ENCODE data around the gene ELMO1. TPM values are rescaled to one million over a fixed set of nuclear protein-coding genes. Genes with fewer than 3 reads are reported as not detected.

ELMO1 gene
- total and polyA plus RNA-seq, 2 experiments from 2014 or later, result 6.5 to 24.9 TPM

DNA sequence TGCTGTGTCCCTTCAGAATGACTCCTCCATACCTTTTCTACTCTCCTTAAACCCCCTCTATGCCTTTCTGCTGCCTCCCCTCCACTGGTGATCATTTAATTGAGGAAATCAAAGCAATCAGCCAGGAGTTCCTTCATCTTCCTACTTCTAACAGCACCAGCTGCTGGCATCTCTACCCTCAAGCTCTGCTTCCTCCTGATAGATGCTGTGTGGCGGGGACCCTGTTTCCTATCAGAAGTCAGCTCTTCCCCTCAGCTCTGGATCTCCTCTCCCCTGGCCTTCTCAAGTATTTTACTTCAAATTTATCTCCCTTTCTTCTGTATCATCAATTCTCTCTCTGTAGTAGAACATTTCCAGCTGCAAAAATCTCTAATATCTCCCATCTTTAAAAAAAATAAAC, 183.7 kb downstream of the ELMO1 start:
- Mint-ChIP-seq H3K27me3 (ENCODE audit: insufficient read depth, low read depth, poor library complexity) (peaks cover 2% of the 10 kb centered on the region), H3K27ac (no peak overlapping the region), H3K4me3 (no peak overlapping the region), H3K9me3 (no peaks in the 10 kb centered on the region), H3K4me1 (peaks cover 13% of the 10 kb centered on the region; the same call in 2 of the 3 replicates), H3K36me3 (ENCODE audit: low read depth) (no peaks in the 10 kb centered on the region)
- no peaks in the 10 kb centered on the region for H3F3A ChIP-seq (replicated peaks; ENCODE audit: low read depth)
- no peak overlapping the region for H3K4me2 ChIP-seq
- TF ChIP-seq ZNF114 (CRISPR knock-in tag; IDR thresholded peaks at IDR 0.05) (no peak), JUNB (IDR thresholded peaks at IDR 0.05; ENCODE audit: unreplicated experiment) (no peak), ZNF331 (CRISPR knock-in tag; IDR thresholded peaks at IDR 0.05; ENCODE audit: low read depth) (no peak), REST (IDR thresholded peaks at IDR 0.05; ENCODE audit: unreplicated experiment) (no peak)
- TF ChIP-seq, protein P1, sequence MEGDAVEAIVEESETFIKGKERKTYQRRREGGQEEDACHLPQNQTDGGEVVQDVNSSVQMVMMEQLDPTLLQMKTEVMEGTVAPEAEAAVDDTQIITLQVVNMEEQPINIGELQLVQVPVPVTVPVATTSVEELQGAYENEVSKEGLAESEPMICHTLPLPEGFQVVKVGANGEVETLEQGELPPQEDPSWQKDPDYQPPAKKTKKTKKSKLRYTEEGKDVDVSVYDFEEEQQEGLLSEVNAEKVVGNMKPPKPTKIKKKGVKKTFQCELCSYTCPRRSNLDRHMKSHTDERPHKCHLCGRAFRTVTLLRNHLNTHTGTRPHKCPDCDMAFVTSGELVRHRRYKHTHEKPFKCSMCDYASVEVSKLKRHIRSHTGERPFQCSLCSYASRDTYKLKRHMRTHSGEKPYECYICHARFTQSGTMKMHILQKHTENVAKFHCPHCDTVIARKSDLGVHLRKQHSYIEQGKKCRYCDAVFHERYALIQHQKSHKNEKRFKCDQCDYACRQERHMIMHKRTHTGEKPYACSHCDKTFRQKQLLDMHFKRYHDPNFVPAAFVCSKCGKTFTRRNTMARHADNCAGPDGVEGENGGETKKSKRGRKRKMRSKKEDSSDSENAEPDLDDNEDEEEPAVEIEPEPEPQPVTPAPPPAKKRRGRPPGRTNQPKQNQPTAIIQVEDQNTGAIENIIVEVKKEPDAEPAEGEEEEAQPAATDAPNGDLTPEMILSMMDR (conservative IDR thresholded peaks at IDR 0.05; ENCODE audit: low read depth in 2 of 2), result no peak
- TF ChIP-seq, protein P2, sequence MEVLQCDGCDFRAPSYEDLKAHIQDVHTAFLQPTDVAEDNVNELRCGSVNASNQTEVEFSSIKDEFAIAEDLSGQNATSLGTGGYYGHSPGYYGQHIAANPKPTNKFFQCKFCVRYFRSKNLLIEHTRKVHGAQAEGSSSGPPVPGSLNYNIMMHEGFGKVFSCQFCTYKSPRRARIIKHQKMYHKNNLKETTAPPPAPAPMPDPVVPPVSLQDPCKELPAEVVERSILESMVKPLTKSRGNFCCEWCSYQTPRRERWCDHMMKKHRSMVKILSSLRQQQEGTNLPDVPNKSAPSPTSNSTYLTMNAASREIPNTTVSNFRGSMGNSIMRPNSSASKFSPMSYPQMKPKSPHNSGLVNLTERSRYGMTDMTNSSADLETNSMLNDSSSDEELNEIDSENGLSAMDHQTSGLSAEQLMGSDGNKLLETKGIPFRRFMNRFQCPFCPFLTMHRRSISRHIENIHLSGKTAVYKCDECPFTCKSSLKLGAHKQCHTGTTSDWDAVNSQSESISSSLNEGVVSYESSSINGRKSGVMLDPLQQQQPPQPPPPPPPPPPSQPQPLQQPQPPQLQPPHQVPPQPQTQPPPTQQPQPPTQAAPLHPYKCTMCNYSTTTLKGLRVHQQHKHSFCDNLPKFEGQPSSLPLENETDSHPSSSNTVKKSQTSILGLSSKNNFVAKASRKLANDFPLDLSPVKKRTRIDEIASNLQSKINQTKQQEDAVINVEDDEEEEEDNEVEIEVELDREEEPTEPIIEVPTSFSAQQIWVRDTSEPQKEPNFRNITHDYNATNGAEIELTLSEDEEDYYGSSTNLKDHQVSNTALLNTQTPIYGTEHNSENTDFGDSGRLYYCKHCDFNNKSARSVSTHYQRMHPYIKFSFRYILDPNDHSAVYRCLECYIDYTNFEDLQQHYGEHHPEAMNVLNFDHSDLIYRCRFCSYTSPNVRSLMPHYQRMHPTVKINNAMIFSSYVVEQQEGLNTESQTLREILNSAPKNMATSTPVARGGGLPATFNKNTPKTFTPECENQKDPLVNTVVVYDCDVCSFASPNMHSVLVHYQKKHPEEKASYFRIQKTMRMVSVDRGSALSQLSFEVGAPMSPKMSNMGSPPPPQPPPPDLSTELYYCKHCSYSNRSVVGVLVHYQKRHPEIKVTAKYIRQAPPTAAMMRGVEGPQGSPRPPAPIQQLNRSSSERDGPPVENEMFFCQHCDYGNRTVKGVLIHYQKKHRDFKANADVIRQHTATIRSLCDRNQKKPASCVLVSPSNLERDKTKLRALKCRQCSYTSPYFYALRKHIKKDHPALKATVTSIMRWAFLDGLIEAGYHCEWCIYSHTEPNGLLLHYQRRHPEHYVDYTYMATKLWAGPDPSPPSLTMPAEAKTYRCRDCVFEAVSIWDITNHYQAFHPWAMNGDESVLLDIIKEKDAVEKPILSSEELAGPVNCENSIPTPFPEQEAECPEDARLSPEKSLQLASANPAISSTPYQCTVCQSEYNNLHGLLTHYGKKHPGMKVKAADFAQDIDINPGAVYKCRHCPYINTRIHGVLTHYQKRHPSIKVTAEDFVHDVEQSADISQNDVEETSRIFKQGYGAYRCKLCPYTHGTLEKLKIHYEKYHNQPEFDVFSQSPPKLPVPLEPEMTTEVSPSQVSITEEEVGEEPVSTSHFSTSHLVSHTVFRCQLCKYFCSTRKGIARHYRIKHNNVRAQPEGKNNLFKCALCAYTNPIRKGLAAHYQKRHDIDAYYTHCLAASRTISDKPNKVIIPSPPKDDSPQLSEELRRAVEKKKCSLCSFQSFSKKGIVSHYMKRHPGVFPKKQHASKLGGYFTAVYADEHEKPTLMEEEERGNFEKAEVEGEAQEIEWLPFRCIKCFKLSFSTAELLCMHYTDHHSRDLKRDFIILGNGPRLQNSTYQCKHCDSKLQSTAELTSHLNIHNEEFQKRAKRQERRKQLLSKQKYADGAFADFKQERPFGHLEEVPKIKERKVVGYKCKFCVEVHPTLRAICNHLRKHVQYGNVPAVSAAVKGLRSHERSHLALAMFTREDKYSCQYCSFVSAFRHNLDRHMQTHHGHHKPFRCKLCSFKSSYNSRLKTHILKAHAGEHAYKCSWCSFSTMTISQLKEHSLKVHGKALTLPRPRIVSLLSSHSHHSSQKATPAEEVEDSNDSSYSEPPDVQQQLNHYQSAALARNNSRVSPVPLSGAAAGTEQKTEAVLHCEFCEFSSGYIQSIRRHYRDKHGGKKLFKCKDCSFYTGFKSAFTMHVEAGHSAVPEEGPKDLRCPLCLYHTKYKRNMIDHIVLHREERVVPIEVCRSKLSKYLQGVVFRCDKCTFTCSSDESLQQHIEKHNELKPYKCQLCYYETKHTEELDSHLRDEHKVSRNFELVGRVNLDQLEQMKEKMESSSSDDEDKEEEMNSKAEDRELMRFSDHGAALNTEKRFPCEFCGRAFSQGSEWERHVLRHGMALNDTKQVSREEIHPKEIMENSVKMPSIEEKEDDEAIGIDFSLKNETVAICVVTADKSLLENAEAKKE (CRISPR knock-in tag; IDR thresholded peaks at IDR 0.05), result no peak
- no peaks in the 10 kb centered on the region for H3K27me3 ChIP-seq (ENCODE audit: insufficient read depth)
- no peak overlapping the region for H2AFZ ChIP-seq
- DNase-seq (ENCODE audit: low spot score), result no peak
- H4K20me1 ChIP-seq (replicated peaks; ENCODE audit: insufficient read depth), result no peaks in the 10 kb centered on the region
- no peaks in the 10 kb centered on the region for H3K4me1 ChIP-seq (ENCODE audit: insufficient read depth)
- H3K4me3 ChIP-seq, result no peak overlapping the region
- H3K79me2 ChIP-seq (replicated peaks; ENCODE audit: insufficient read depth), result no peaks in the 10 kb centered on the region
- no peak overlapping the region for H3K27ac ChIP-seq (ENCODE audit: low read depth)
- ATAC-seq, result no peak
- H3K36me3 ChIP-seq (ENCODE audit: insufficient read depth), result no peaks in the 10 kb centered on the region
- H3K9me2 ChIP-seq (ENCODE audit: insufficient read depth), result 0 out of 2 replicates have a peak, but pooled peaks cover 6% of the 10 kb centered on the region

Measured in GM23338 (cell line).